HEK293T (cell line): ENCODE results near the gene BMF.

ENCODE experiments used
- FOXM1 ChIP-seq: fragments of 450-650 bp; IDR thresholded peaks from 2 replicates; pipeline ENCODE4 v1.6.1; 2017; ENCODE audit warnings: mild to moderate bottlenecking, borderline replicate concordance
- SP1 ChIP-seq: fragments of 450-650 bp; IDR thresholded peaks from 2 replicates; pipeline ENCODE4 v1.6.1; 2017

GRCh38 chr15:40092256-40092978, 16.3 kb downstream of the BMF start:
- TF ChIP-seq SP1, result no peak
- peak; percentile 76; the same call in 1 of the 2 replicates for TF ChIP-seq FOXM1
